ENCODE results near the gene SLC49A3. TPM values are rescaled to one million over a fixed set of nuclear protein-coding genes. Genes with fewer than 3 reads are reported as not detected.

Gene SLC49A3
- total and polyA plus RNA-seq, 2 of the 8 experiments (the other 6 are each of a cell fraction or from before 2014, with no cell fraction given): 5.0 to 8.8 TPM

- peaks cover 0 to 4% (median under 1%) of the 10 kb centered on the region in 4 experiments; a peak in 3 of 7 replicates for H3K27me3 ChIP-seq (replicated peaks in 1 of 4; ENCODE audit: control insufficient read depth in 3 of 4, extremely low read depth in 1 of 4, insufficient read depth in 3 of 4, low read length in 3 of 4)
- H2AFZ ChIP-seq (ENCODE audit: low read length): no peak overlapping the region
- H3K56ac ChIP-seq (replicated peaks; ENCODE audit: insufficient read length, low read depth, low read length): no peak overlapping the region
- TF ChIP-seq SP2 (IDR thresholded peaks at IDR 0.05; ENCODE audit: low read length) (no peak), GTF2F1 (IDR thresholded peaks at IDR 0.05; ENCODE audit: borderline replicate concordance, low read depth, low read length) (no peak), SP4 (IDR thresholded peaks at IDR 0.05; ENCODE audit: low read length) (no peak), ATF3 (IDR thresholded peaks at IDR 0.05; ENCODE audit: insufficient read depth, low read depth, low read length) (no peak), USF2 (IDR thresholded peaks at IDR 0.05; ENCODE audit: low read length) (no peak), TBP (IDR thresholded peaks at IDR 0.05; ENCODE audit: low read depth, low read length) (no peak), FOSL1 (IDR thresholded peaks at IDR 0.05; ENCODE audit: insufficient read depth, low read depth, low read length) (no peak)
- TF ChIP-seq, protein P1, sequence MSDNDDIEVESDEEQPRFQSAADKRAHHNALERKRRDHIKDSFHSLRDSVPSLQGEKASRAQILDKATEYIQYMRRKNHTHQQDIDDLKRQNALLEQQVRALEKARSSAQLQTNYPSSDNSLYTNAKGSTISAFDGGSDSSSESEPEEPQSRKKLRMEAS (IDR thresholded peaks at IDR 0.05): no peak
- no peak overlapping the region for H4K8ac ChIP-seq (ENCODE audit: extremely low read depth, insufficient read depth, low read length)
- H3K27ac ChIP-seq (ENCODE audit: low read depth, low read length): no peak overlapping the region
- ChIA-PET CTCF (ENCODE audit: partially characterized antibody) (interaction anchor here (1.8 kb wide), 1 partner anchor 24 kb away, joined by 8 read pairs; no protein-coding TSS in a partner anchor), POLR2A (ENCODE audit: partially characterized antibody) (interaction anchor here (0.8 to 1.0 kb wide), 2 partner anchors 21 to 24 kb away, joined by 3 read pairs; no protein-coding TSS in a partner anchor)
- no peak overlapping the region for H3K4me3 ChIP-seq (ENCODE audit: extremely low read depth in 1 of 4, insufficient read depth in 2 of 4, low read depth in 3 of 4, low read length in 4 of 4)
- no peak overlapping the region for H3K9ac ChIP-seq (replicated peaks in 1 of 4; ENCODE audit: extremely low read depth in 1 of 4, low read depth in 3 of 4, low read length in 3 of 4)
- no peak overlapping the region for H3K23ac ChIP-seq (ENCODE audit: insufficient read length)
- no peak overlapping the region for H2BK20ac ChIP-seq (ENCODE audit: low read length)
- H3K18ac ChIP-seq (ENCODE audit: extremely low read depth, low read length): no peak overlapping the region
- H3K9me3 ChIP-seq (ENCODE audit: insufficient read depth in 2 of 2, low read depth in 1 of 2, low read length in 1 of 2): no peaks in the 10 kb centered on the region
- FAIRE-seq (no peak), DNase-seq (ENCODE audit: low read depth in 1 of 2, low spot score in 2 of 2) (no peak)
- H3K4me1 ChIP-seq (replicated peaks in 1 of 4; ENCODE audit: control insufficient read depth in 3 of 4, insufficient read depth in 4 of 4, low read length in 3 of 4): peaks cover 0 to 8% (median 5%) of the 10 kb centered on the region in 4 experiments; a peak in 5 of 7 replicates
- H3K4me2 ChIP-seq (ENCODE audit: insufficient read depth in 1 of 2, low read depth in 2 of 2, low read length in 2 of 2): peak overlapping the region in 1 of 2 experiments; percentile 5; a peak in 1 of 4 replicates
- H4K91ac ChIP-seq (replicated peaks; ENCODE audit: insufficient read length, low read length): no peak overlapping the region
- H3K14ac ChIP-seq (ENCODE audit: insufficient read length): no peak overlapping the region
- H3K36me3 ChIP-seq (ENCODE audit: control insufficient read depth in 2 of 4, insufficient read depth in 4 of 4, low read length in 3 of 4): peaks cover 0 to 6% (median 0%) of the 10 kb centered on the region in 4 experiments; a peak in 2 of 8 replicates
- no peak overlapping the region for H3K4ac ChIP-seq (replicated peaks; ENCODE audit: insufficient read length, low read depth, low read length)
- H2BK15ac ChIP-seq (ENCODE audit: low read length): no peak overlapping the region
- H3K23me2 ChIP-seq (ENCODE audit: low read depth, low read length): peaks cover 12% of the 10 kb centered on the region; the same call in 1 of the 2 replicates
- H3K79me1 ChIP-seq (ENCODE audit: low read depth, low read length): peaks cover 22% of the 10 kb centered on the region
- no peak overlapping the region for H4K5ac ChIP-seq (ENCODE audit: insufficient read length, low read depth, low read length)
- no peak overlapping the region for H2BK120ac ChIP-seq (replicated peaks; ENCODE audit: low read depth, low read length)
- H2BK5ac ChIP-seq (ENCODE audit: low read depth, low read length): no peak overlapping the region
- peaks cover 16 to 37% of the 10 kb centered on the region in 2 experiments for H4K20me1 ChIP-seq (replicated peaks in 1 of 2; ENCODE audit: control insufficient read depth in 1 of 2, insufficient read depth in 2 of 2, low read length in 2 of 2)
- H3K79me2 ChIP-seq (ENCODE audit: control insufficient read depth in 1 of 2, insufficient read depth in 2 of 2, low read length in 2 of 2): peaks cover 16 to 67% of the 10 kb centered on the region in 2 experiments
- H2BK12ac ChIP-seq (ENCODE audit: low read depth, low read length): no peak overlapping the region
- WGBS, 2 experiments (ENCODE audit: extremely low coverage in 1 of 2, insufficient coverage in 1 of 2, insufficient read length in 1 of 2, insufficient replicate concordance in 2 of 2, low coverage in 1 of 2, low lambda C conversion rate in 2 of 2, missing lambda C conversion rate in 1 of 2): 95% methylated on average over 6 of the region's 6 CpGs; no CpG with 5 or more reads in 1 of the 2 experiments
- no peak overlapping the region for H2AK5ac ChIP-seq (ENCODE audit: low read depth, low read length)
Observed at GRCh38 chr4:708631-708933, 19.6 kb upstream of the SLC49A3 start.

Measured in H1 (cell line).